Measurements from ENCODE around the gene CDH4.

DNA sequence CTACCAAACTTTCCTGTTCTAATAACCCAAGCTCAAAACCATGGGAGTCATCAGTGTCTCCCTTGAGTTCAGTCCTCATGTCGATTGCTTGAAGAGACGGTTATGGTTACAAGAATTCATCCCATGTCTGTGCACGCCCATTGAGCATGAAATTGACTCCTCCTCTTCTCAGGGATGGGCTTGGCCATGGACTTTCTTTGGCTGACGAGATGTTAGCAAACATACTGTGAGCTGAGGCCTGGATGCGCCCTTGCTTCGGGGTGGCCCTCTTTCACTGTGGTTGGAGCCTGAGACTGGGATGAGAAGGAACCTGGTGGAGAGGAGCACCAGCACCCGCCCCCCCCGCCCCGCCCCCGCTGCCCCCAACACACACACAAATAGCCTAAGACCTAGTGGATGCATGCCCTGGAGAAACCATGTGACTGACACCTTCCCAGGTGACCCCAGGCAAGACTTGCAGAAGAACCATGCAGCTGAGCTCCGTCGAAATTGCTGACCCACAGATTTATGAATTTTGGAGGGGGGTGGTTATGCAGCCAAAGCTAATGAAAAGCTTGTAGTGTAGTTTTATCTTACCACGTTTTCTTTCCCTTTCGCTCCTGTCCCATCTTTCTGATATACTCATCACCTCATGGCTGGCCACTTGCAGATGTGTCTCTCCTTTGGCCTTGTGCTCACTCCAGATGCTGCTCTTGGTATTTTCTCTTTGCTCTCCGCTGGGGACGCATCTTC lies 231.4 kb downstream of the CDH4 start:
- TF ChIP-seq POLR2A (IDR thresholded peaks at IDR 0.05): no peak
- TF ChIP-seq, protein P1, sequence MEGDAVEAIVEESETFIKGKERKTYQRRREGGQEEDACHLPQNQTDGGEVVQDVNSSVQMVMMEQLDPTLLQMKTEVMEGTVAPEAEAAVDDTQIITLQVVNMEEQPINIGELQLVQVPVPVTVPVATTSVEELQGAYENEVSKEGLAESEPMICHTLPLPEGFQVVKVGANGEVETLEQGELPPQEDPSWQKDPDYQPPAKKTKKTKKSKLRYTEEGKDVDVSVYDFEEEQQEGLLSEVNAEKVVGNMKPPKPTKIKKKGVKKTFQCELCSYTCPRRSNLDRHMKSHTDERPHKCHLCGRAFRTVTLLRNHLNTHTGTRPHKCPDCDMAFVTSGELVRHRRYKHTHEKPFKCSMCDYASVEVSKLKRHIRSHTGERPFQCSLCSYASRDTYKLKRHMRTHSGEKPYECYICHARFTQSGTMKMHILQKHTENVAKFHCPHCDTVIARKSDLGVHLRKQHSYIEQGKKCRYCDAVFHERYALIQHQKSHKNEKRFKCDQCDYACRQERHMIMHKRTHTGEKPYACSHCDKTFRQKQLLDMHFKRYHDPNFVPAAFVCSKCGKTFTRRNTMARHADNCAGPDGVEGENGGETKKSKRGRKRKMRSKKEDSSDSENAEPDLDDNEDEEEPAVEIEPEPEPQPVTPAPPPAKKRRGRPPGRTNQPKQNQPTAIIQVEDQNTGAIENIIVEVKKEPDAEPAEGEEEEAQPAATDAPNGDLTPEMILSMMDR (IDR thresholded peaks at IDR 0.05): no peak
- no peak for TF ChIP-seq POLR2AphosphoS5 (IDR thresholded peaks at IDR 0.05)
- TF ChIP-seq EP300 (IDR thresholded peaks at IDR 0.05): no peak
